Measurements from ENCODE around the gene DBT. TPM values are rescaled to one million over a fixed set of nuclear protein-coding genes. Genes with fewer than 3 reads are reported as not detected.

Gene DBT
- total and polyA plus RNA-seq, 10 of the 15 experiments (the other 5 are each of a cell fraction or from before 2014, with no cell fraction given): 2.1 to 15.9 (median 6.9) TPM

DNA sequence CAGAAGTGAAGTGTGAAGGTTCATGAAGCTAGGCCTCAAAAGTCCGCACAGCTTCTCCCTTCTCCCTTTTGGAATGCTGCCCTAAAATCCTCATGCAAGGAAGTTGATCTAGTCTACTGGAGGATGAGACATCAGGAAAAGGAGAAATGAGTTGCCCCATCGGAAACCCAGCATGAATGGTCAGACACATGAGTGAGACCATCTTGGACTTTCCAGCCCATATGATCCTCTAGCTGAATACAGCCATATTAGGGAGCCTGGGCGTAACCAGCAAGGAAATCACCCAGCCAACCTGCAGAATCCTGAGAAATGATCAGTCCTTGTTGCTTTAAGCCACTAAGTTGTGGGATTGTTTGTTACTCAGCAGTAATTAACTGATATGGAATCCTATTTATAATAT lies 12.5 kb downstream of the DBT start (continued):
- TF ChIP-seq, protein P1, sequence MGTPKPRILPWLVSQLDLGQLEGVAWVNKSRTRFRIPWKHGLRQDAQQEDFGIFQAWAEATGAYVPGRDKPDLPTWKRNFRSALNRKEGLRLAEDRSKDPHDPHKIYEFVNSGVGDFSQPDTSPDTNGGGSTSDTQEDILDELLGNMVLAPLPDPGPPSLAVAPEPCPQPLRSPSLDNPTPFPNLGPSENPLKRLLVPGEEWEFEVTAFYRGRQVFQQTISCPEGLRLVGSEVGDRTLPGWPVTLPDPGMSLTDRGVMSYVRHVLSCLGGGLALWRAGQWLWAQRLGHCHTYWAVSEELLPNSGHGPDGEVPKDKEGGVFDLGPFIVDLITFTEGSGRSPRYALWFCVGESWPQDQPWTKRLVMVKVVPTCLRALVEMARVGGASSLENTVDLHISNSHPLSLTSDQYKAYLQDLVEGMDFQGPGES (IDR thresholded peaks at IDR 0.05): no peak
- TF ChIP-seq STAT1 (conservative IDR thresholded peaks at IDR 0.05): no peak
- TF ChIP-seq SMAD5 (IDR thresholded peaks at IDR 0.05; ENCODE audit: low read depth): no peak
- TF ChIP-seq, protein P2, sequence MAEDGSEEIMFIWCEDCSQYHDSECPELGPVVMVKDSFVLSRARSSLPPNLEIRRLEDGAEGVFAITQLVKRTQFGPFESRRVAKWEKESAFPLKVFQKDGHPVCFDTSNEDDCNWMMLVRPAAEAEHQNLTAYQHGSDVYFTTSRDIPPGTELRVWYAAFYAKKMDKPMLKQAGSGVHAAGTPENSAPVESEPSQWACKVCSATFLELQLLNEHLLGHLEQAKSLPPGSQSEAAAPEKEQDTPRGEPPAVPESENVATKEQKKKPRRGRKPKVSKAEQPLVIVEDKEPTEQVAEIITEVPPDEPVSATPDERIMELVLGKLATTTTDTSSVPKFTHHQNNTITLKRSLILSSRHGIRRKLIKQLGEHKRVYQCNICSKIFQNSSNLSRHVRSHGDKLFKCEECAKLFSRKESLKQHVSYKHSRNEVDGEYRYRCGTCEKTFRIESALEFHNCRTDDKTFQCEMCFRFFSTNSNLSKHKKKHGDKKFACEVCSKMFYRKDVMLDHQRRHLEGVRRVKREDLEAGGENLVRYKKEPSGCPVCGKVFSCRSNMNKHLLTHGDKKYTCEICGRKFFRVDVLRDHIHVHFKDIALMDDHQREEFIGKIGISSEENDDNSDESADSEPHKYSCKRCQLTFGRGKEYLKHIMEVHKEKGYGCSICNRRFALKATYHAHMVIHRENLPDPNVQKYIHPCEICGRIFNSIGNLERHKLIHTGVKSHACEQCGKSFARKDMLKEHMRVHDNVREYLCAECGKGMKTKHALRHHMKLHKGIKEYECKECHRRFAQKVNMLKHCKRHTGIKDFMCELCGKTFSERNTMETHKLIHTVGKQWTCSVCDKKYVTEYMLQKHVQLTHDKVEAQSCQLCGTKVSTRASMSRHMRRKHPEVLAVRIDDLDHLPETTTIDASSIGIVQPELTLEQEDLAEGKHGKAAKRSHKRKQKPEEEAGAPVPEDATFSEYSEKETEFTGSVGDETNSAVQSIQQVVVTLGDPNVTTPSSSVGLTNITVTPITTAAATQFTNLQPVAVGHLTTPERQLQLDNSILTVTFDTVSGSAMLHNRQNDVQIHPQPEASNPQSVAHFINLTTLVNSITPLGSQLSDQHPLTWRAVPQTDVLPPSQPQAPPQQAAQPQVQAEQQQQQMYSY (CRISPR knock-in tag; IDR thresholded peaks at IDR 0.05): no peak
- TF ChIP-seq, protein P3, sequence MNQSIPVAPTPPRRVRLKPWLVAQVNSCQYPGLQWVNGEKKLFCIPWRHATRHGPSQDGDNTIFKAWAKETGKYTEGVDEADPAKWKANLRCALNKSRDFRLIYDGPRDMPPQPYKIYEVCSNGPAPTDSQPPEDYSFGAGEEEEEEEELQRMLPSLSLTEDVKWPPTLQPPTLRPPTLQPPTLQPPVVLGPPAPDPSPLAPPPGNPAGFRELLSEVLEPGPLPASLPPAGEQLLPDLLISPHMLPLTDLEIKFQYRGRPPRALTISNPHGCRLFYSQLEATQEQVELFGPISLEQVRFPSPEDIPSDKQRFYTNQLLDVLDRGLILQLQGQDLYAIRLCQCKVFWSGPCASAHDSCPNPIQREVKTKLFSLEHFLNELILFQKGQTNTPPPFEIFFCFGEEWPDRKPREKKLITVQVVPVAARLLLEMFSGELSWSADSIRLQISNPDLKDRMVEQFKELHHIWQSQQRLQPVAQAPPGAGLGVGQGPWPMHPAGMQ (IDR thresholded peaks at IDR 0.05; ENCODE audit: borderline replicate concordance): no peak
- TF ChIP-seq EED (IDR thresholded peaks at IDR 0.05; ENCODE audit: low read depth): no peak
- no peak for TF ChIP-seq ETV6 (conservative IDR thresholded peaks at IDR 0.05 in 1 of 2, IDR thresholded peaks at IDR 0.05 in 1 of 2; ENCODE audit: borderline replicate concordance in 1 of 2, low read depth in 1 of 2)
- TF ChIP-seq CHD1 (IDR thresholded peaks at IDR 0.05; ENCODE audit: low read depth, low read length): no peak
- TF ChIP-seq BMI1 (IDR thresholded peaks at IDR 0.05; ENCODE audit: borderline replicate concordance): no peak
- TF ChIP-seq, protein P4, sequence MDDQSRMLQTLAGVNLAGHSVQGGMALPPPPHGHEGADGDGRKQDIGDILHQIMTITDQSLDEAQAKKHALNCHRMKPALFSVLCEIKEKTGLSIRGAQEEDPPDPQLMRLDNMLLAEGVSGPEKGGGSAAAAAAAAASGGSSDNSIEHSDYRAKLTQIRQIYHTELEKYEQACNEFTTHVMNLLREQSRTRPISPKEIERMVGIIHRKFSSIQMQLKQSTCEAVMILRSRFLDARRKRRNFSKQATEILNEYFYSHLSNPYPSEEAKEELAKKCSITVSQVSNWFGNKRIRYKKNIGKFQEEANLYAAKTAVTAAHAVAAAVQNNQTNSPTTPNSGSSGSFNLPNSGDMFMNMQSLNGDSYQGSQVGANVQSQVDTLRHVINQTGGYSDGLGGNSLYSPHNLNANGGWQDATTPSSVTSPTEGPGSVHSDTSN (IDR thresholded peaks at IDR 0.05; ENCODE audit: insufficient replicate concordance, low read depth, low read length): no peak
- no peak for TF ChIP-seq ZNF274 (IDR thresholded peaks at IDR 0.05; ENCODE audit: insufficient read depth, insufficient read length)
